ENCODE measurements around the gene BACE2. TPM values are rescaled to one million over a fixed set of nuclear protein-coding genes. Genes with fewer than 3 reads are reported as not detected.

BACE2 gene
- total RNA-seq, 6 experiments from 2014 or later = 4.3 to 7.9 (median 5.4) TPM

DNA sequence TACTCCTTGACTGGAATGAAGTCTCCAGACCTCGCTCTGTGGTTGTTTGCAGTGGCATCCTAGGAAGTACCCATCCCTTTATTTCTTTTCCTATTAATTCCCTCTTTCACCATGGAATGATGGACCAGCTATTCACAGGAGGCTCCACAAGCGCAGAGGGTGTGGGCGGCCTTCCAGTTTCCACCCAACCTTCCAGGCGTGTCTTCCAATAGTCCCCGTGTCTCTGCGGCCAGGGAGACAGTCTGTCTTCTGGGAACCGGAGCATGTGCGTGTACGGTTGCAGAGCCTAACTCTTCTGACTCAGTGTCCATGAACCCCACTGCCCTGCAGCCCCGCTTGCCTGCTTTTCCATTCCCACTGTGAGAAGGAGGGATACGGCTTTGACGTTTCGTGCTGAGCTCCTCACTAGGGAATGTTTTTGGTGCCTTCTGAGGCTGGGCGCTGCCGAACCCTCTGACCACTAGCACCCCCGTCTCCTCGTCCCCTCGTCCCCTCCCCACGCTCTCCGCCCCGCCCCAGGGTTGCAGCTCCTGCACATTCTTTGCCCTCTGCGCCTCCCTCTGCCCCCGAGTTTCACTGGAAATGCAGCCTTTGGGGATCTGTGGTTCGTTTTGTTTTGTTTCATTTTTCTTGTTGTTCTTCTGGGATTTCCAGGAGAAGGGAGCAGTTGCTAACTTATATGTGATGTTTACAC is 122.3 kb downstream of the BACE2 start:
- Histone ChIP-seq H3K9me3 (no peaks in the 10 kb centered on the region), H3K27ac (no peak overlapping the region), H3K4me1 (no peaks in the 10 kb centered on the region), H3K36me3 (no peaks in the 10 kb centered on the region), H3K27me3 (peaks cover 0 to 9% of the 10 kb centered on the region in 2 donors), H3K4me3 (no peak overlapping the region)
- ATAC-seq (no peak), DNase-seq (no peak)
- TF ChIP-seq, protein P1, sequence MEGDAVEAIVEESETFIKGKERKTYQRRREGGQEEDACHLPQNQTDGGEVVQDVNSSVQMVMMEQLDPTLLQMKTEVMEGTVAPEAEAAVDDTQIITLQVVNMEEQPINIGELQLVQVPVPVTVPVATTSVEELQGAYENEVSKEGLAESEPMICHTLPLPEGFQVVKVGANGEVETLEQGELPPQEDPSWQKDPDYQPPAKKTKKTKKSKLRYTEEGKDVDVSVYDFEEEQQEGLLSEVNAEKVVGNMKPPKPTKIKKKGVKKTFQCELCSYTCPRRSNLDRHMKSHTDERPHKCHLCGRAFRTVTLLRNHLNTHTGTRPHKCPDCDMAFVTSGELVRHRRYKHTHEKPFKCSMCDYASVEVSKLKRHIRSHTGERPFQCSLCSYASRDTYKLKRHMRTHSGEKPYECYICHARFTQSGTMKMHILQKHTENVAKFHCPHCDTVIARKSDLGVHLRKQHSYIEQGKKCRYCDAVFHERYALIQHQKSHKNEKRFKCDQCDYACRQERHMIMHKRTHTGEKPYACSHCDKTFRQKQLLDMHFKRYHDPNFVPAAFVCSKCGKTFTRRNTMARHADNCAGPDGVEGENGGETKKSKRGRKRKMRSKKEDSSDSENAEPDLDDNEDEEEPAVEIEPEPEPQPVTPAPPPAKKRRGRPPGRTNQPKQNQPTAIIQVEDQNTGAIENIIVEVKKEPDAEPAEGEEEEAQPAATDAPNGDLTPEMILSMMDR (IDR thresholded peaks at IDR 0.05) = no peak
- TF ChIP-seq POLR2A (IDR thresholded peaks at IDR 0.05) = no peak
- intact Hi-C loops (cut with DNase I) = loop anchor here in 1 of 2 donors (10.0 kb wide), 1 partner anchor 165 kb away; no protein-coding TSS in a partner anchor
- WGBS (ENCODE audit: insufficient coverage, low coverage, low lambda C conversion rate, missing lambda C conversion rate) = 59% methylated on average over 15 of the region's 24 CpGs

DNA sequence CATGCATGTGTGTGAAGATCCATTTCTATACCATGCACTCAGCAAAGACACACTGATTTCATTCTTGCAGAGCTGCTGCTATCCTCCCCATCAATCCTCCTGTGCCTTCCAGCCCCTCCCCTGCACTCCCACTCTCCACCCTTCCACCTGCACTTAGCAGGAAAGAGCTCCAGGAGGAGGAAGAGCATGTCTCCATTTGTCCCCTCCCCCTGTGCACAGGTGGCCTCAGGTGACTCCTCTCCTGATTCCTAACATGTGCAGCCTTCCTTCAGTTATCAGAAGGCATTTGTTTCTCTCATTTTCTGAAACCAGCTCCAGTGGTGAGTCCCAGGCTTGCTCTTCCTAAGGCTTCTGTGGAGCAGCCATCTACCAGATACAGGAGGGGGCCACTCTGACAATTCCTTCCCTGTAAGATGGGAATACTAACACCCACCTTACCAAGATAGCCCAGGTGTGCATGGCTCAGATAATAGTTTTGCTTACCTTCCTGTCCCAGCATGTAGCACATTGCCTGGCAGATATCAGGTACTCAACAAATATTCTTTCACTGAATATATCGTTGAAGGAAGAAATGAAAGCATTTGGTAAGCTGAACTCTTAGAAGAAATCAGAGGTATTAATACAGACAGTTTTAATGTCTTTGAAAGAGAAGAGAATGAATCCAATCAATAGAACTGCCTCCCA is 126.7 kb downstream of the BACE2 start:
- TF ChIP-seq, protein P1 (IDR thresholded peaks at IDR 0.05) = no peak
- no peak for TF ChIP-seq POLR2A (IDR thresholded peaks at IDR 0.05)
- Histone ChIP-seq H3K4me1 (no peaks in the 10 kb centered on the region), H3K36me3 (no peaks in the 10 kb centered on the region), H3K27ac (no peak overlapping the region), H3K4me3 (no peak overlapping the region), H3K9me3 (no peaks in the 10 kb centered on the region), H3K27me3 (peaks cover 0 to 9% of the 10 kb centered on the region in 2 donors)
- intact Hi-C loops (cut with DNase I) = loop anchor here in 1 of 2 donors (10.0 kb wide), 1 partner anchor 160 kb away; no protein-coding TSS in a partner anchor
- no peak for DNase-seq
- 82% methylated on average over 1 of the region's 1 CpG for WGBS (ENCODE audit: insufficient coverage, low coverage, low lambda C conversion rate, missing lambda C conversion rate)
- no peak for ATAC-seq

DNA sequence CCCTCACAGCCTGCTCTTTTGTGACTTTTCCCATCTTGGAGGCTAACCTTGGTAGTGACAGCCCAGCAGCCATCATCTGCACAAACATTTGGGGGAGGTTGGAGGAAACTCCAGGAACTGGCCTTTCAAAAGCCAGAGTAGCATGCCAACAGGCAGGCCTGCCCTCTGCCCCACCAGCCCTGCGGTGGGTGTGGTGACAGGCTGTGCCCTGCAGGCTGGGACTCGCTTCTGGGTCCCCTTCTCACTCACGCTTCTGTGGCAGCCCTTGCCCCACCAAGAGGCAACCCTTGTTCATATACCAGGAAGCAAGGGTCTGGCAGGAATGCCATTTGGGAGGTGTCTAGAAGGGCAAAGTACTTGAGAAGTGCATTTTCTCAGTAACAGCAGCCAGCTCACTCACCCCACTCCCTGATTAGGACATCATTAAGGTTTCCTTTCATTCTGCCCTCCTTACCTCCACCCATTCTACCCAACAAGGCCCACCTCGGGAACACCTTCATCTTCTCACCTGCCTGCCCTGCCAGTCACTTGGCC is 127.8 kb downstream of the BACE2 start:
- WGBS (ENCODE audit: insufficient coverage, low coverage, low lambda C conversion rate, missing lambda C conversion rate) = 14% methylated on average over 1 of the region's 4 CpGs
- no peaks in the 10 kb centered on the region for H3K9me3 ChIP-seq
- H3K27me3 ChIP-seq = peaks cover 0 to 9% of the 10 kb centered on the region in 2 donors
- intact Hi-C loops (cut with DNase I) = loop anchor here in 1 of 2 donors (10.0 kb wide), 1 partner anchor 159 kb away; no protein-coding TSS in a partner anchor
- H3K36me3 ChIP-seq = no peaks in the 10 kb centered on the region
- no peak for DNase-seq
- no peak overlapping the region for H3K27ac ChIP-seq
- TF ChIP-seq, protein P1 (IDR thresholded peaks at IDR 0.05) = no peak
- TF ChIP-seq POLR2A (IDR thresholded peaks at IDR 0.05) = no peak
- H3K4me3 ChIP-seq = no peak overlapping the region
- H3K4me1 ChIP-seq = no peaks in the 10 kb centered on the region
- no peak for ATAC-seq

DNA sequence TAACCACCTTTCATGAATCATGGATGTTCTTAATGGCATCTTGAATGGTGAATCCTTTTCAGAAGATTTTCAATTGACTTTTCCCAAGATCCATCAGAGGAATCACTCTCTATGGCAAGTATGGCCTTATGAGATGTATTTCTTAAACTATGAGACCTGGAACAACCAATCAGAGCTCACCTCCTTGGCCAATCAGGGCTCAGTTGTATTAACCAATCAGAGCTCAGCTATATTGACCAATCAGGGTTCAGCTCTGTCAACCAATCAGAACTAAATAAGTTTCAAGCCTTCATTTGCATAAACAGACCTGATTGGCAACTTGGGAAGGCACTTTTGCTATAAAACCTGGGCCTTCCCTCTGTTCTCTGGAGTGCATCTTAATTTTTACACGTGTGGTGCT is 135.0 kb downstream of the BACE2 start:
- no peak for ATAC-seq
- Histone ChIP-seq H3K9me3 (no peaks in the 10 kb centered on the region), H3K36me3 (no peaks in the 10 kb centered on the region), H3K4me3 (no peak overlapping the region), H3K27ac (no peak overlapping the region), H3K27me3 (no peaks in the 10 kb centered on the region), H3K4me1 (no peaks in the 10 kb centered on the region)
- no peak for TF ChIP-seq POLR2A (IDR thresholded peaks at IDR 0.05)
- TF ChIP-seq, protein P1 (IDR thresholded peaks at IDR 0.05) = no peak
- 75% methylated on average over 1 of the region's 1 CpG for WGBS (ENCODE audit: insufficient coverage, low coverage, low lambda C conversion rate, missing lambda C conversion rate)
- DNase-seq = no peak
- intact Hi-C loops (cut with DNase I) = no loop called here

Measured in right lobe of liver (tissue), 6 donors.